Measurements from ENCODE around the gene FARS2.

Gene FARS2

GRCh38 chr6:5610640-5611039 is 349.3 kb downstream of the FARS2 start:
- in situ Hi-C loops (cut with HindIII; ENCODE audit: low sequenced_read_pairs), result no loop called here

- in situ Hi-C loops (cut with HindIII; ENCODE audit: low sequenced_read_pairs), result no loop called here
Measured at GRCh38 chr6:5617179-5617578, 355.9 kb downstream of the FARS2 start.

GRCh38 chr6:5619249-5619648 is 357.9 kb downstream of the FARS2 start:
- in situ Hi-C loops (cut with HindIII; ENCODE audit: low sequenced_read_pairs), result no loop called here

GRCh38 chr6:5622276-5623005 is 361.1 kb downstream of the FARS2 start:
- in situ Hi-C loops (cut with HindIII; ENCODE audit: low sequenced_read_pairs), result no loop called here

- in situ Hi-C loops (cut with HindIII; ENCODE audit: low sequenced_read_pairs), result no loop called here
Measured at GRCh38 chr6:5623769-5624168, 362.5 kb downstream of the FARS2 start.

GRCh38 chr6:5624256-5624655 is 362.9 kb downstream of the FARS2 start:
- in situ Hi-C loops (cut with HindIII; ENCODE audit: low sequenced_read_pairs), result no loop called here

GRCh38 chr6:5626727-5627426 is 365.6 kb downstream of the FARS2 start:
- in situ Hi-C loops (cut with HindIII; ENCODE audit: low sequenced_read_pairs), result no loop called here

- in situ Hi-C loops (cut with HindIII; ENCODE audit: low sequenced_read_pairs), result no loop called here
Measured at GRCh38 chr6:5630636-5631035, 369.3 kb downstream of the FARS2 start.

- in situ Hi-C loops (cut with HindIII; ENCODE audit: low sequenced_read_pairs), result no loop called here
Measured at GRCh38 chr6:5632348-5632935, 371.1 kb downstream of the FARS2 start.

- in situ Hi-C loops (cut with HindIII; ENCODE audit: low sequenced_read_pairs), result no loop called here
Measured at GRCh38 chr6:5634525-5634924, 373.2 kb downstream of the FARS2 start.

GRCh38 chr6:5636210-5637030 is 375.1 kb downstream of the FARS2 start:
- in situ Hi-C loops (cut with HindIII; ENCODE audit: low sequenced_read_pairs), result no loop called here

GRCh38 chr6:5637714-5638113 is 376.4 kb downstream of the FARS2 start:
- in situ Hi-C loops (cut with HindIII; ENCODE audit: low sequenced_read_pairs), result no loop called here

- in situ Hi-C loops (cut with HindIII; ENCODE audit: low sequenced_read_pairs), result no loop called here
Measured at GRCh38 chr6:5638666-5639065, 377.4 kb downstream of the FARS2 start.

GRCh38 chr6:5639193-5639592 is 377.9 kb downstream of the FARS2 start:
- in situ Hi-C loops (cut with HindIII; ENCODE audit: low sequenced_read_pairs), result no loop called here

- in situ Hi-C loops (cut with HindIII; ENCODE audit: low sequenced_read_pairs), result no loop called here
Measured at GRCh38 chr6:5640614-5641013, 379.3 kb downstream of the FARS2 start.

GRCh38 chr6:5644523-5645185 is 383.3 kb downstream of the FARS2 start:
- in situ Hi-C loops (cut with HindIII; ENCODE audit: low sequenced_read_pairs), result no loop called here

GRCh38 chr6:5645328-5646290 is 384.3 kb downstream of the FARS2 start:
- in situ Hi-C loops (cut with HindIII; ENCODE audit: low sequenced_read_pairs), result no loop called here

- in situ Hi-C loops (cut with HindIII; ENCODE audit: low sequenced_read_pairs), result no loop called here
Measured at GRCh38 chr6:5652406-5653137, 391.3 kb downstream of the FARS2 start.

GRCh38 chr6:5653801-5654200 is 392.5 kb downstream of the FARS2 start:
- in situ Hi-C loops (cut with HindIII; ENCODE audit: low sequenced_read_pairs), result no loop called here
